ENCODE results near the gene HBEGF.
A peak's percentile ranks its signal among the peaks of the same experiment; 100 is the strongest.
"Not testable (repeated sequence)": the region's sequence is repeated elsewhere in the genome, so short reads cannot be mapped to it uniquely, and the experiment has no call there.

HBEGF gene

DNA sequence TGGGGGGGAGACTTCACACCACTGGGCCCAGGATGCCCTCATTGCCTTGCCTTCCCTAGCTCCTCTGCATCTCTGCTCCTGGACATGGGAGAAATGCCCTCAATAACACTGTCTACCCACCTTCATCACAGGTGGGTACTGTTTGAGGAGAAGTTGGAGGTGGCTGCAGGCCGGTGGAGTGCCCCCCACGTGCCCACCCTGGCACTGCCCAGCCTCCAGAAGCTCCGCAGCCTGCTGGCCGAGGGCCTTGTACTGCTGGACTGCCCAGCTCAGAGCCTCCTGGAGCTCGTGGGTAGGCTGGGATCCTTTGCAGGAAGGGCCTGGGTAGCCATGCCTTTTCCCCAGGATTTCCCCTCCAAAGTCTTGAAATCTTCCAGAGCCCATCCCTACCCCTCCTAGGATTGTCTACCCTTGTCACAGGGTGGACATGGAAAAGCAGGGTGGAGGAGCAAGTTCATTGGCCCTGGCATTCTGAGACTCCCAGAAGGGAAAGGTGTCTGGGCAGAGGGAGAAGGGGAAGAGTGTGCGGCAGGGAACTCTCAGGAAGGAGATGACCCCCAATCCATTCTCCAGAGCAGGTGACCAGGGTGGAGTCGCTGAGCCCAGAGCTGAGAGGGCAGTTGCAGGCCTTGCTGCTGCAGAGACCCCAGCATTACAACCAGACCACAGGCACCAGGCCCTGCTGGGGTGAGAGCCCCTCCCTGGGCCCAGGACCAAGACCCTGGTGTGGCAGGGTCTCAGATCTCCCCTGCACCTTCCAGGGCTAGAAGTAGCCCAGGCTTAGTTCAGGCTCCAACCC lies 14.5 kb upstream of the HBEGF start:
- DNase-seq, result no peak

DNA sequence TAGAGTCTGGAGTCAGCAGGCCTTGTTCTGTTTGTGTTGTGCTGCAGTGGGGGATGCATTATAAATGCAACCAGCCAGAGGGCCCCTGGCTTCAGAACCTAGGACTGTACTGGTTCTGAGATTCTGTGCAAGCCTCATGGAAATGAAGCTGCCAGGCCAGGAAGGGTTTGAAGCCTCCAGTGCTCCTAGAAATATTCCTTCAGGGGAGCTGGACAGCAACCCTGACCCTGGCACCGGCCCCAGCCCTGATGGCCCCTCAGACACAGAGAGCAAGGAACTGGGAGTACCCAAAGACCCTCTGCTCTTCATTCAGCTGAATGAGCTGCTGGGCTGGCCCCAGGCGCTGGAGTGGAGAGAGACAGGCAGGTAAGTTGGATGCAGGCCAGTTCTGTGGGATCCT lies 13.7 kb upstream of the HBEGF start, which contains the start of gene SLC4A9:
TSS of gene SLC4A9 (plus strand) at position 94 of the 400 bp plus-strand sequence. CDS start at position 137, 43 bp downstream.
- DNase-seq, result no peak

DNA sequence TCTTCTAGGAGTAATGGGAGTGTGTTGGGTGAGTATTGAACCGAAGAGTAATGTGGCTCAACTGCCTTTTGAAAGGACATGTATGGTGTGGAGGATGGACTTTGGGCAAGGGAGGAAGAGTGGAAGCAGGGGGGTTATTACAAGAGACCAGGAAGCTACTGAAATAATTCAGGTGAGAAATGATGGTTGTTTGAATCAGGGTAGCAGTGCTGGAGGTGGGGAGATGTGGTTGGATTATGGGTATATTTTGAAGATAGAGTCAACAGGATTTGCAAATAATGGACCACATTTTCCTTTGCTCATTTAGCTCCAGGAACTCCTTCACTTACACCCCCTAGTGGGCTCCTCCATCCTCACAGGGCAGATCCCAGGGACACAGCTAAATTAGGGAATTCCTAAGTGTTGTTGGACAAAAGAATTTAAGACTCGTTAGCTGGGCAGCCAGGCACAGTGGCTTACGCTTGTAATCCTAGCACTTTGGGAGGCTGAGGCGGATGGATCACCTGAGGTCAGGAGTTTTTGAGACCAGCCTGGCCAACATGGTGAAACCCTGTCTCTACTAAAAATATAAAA lies 12.4 kb upstream of the HBEGF start:
- DNase-seq, result no peak

DNA sequence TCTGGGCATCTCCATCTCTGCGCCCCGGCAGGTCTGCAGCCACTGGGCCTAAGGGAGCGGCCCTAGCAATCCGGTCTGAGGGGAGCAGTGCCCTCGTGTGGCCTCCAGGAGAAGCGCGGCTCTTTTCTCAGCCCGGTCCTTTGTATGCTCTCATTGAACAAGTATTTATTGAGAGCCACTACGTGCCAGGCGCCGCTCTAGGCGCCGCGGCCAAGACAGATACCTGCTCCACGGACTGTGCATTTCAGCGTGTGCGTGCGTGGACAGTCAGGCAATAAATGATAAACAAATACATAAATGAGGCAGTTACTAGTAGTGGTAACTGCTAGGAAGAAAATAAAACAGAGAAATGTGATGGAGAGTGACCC lies 11.3 kb upstream of the HBEGF start:
- DNase-seq, result peak; percentile 49

DNA sequence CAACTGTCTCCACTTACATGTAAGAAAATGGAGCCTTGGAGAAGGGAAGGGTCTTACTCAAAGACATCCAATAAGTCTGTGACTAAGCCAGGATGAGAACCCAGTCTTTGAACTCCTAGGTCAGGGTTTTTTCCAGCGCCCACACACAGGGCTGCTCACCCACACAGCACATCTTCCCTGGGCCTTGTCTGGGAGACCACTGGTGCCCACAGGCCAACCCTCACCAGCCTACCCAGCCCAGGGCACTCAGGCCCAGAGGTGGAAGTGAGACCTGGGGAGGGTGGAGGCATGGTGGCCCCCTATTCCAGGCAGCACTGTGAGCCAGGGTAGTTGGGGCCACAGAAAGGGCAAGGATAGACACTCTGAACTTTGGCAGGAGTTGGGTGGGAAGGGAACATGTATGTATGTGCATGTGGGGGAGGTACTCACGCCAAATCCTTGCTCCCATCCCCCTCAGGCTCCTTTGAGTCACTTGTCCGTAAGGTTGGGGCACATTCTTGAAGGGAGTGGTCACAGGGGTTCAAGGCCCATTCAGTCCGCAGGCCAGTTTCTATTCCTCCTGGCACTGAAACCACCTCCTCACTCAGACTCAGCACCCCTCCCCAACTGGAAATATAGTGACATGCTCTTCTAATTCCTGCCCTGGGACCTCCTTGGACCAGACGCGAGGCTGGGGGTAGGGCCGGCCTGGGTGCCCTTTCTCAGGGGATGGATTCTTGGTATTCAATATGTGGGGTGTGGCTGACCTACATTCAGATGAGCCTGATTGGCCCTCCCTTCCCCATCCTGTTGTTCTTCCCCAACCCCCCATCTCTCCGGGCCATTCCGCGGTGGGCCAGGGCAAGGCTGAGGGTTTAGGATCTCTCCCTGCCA lies 10.7 kb upstream of the HBEGF start:
- DNase-seq, result no peak

DNA sequence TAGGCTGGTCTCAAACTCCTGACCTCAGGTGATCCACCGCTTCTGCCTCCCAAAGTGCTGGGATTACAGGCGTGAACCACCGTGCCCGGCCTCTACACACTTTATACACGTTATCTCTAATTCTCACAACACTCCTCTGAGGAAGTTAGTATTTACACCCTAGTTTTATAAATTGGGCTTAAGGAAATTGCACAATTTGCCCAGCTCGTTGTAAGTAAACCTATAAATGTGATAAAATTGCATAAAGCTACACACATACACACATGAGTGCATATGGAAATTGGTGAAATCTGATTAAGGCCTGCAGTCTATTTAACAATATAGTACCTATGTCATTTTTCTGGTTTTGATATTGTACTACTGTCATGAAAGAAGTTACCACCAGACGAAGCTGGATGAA lies 9.1 kb upstream of the HBEGF start:
- DNase-seq, result no peak

DNA sequence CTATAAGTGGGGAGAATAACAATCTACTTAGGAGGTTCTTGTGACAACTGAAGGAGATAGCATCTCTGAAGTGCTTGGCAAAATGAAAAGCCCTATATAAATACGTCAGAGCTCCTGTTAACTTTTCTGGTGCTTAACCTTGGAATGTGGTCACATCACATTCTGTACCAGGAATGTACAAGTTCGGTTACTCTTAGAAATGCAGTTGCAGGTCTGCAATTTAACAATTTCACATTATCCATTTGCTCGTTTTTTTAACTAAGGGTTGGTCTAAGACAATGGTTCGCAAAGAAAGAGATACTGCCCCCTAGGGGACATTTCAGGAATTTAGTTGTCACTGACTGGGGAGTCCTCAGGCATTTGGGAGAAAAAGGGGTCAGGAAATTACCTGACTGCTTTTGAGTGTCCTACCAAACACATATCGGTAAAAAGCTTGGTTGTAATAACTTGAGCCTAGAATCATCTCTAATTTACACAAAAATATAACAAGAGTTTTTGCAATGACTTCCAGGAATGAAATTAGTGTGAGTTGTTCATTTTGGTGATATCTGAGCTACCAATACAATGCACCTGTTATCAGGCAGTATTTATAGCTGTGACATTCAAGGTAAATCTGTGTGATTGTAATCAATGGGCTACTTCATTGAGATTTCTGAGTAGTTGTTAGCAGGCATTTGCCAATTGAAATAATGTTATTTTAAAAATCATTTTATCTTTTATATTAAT lies 5.4 kb upstream of the HBEGF start:
- DNase-seq, result peak; percentile 17

DNA sequence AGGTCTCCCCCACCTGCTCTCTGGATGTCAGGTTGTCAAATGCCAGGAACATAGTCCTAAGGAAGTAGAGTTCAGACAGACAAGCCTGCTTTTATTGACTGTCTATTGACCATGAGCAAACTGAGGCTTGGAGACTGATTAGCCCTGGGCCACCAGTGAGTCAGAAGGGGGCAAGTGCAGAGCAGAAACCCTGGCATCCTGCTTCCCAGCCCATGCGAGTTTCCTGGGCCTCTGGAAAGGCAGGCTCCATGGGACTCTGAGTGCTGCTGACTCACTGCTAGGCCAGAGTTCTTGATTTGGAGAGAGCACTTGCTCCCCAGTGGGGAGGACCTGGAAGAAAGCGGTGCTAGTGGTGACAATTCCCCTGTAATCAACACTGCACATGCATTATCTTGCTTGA lies 2.8 kb upstream of the HBEGF start:
- no peak for DNase-seq

DNA sequence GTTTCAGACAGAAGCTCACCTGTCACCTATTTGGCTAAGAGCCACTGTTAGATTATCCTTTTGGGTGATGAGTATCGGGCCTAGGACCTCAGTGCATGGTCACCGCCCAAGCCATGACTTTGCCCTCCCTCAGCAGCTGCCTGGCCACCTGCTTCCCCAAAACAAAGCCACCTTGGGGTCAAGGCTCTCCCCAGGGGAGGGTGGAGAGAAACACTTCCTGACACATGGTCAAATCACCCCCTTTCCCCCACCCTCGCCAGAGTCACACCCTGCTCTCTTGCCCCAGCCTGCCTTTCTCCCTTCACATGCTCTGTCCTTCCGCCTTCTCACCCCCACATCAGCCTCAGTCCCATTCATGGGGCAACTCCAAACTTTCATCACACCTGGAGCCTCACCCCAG lies 1.7 kb upstream of the HBEGF start:
- no peak for DNase-seq

DNA sequence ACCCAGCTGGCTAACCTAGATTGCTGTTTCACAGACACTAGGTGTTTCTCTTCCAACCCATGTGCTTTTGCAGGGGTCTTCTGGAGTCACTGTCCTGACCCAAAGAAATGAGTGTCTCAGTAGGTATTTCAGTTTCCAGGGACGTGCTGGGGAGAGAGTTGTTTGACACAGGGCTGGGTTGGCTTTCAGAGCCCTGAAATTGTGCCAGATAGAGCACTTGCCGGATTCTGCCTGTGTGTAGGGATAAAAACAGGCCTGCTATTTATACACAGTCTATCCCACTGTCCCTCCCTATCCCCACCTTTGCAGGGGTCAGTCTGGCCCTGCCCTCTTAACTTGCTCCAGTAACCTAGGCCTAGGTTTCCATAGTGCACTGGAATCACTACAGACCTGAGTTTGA lies 957 bp upstream of the HBEGF start:
- DNase-seq, result no peak

DNA sequence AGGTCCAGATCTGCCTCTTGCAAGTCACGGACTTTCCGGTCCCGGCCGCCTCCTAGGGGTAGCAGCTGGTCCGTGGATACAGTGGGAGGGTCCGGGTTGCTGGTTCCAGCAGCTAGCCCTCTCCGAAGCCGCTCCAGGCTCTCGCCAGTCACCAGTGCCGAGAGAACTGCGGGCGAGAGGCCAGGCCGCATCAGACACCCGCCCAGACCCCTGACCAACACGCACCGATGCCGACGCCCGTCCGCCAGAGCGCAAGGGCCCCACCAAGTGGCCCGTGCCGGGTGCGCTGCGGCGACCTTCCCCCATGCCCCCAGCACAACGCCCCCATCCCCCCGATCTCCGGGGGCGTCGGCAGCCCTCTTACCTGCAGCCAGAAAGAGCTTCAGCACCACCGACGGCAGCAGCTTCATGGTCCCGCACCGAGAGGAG lies 470 bp downstream of the HBEGF start:
- no peak for DNase-seq

DNA sequence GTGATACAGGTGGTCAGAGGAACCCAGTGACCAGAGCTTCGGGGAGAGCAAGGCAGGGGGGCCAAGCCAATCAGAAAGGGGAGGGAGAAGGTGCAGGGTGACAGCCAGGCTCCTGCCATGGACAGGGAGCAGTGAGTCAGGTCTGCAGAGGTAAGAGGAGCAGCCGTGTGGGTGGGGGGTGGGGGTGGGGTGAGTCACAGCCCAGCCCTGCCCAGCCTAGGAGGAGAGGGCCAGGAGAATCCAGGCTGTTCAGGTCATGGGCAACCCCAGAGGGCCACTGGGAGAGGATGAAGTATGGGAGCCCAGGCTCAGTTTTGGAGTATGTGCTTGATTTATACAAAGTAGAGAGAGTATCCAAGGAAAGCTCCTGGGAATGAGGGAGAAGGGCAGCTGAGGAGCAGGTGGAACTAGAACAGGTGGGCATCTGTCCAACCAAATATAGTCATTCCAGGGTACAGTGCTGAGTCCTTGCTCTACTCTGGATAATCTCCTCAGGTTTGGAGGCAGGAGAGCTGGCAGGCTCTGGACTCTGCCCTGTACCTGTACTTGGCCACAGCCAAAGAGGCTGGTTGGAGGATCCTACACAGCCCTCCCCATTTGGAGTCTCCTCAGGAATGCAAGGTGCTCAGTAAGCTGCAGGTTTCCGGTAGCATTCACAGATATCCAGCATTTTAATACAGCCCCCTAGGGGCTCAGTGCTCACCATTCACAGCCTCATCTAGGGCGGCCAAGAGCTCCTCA lies 1.6 kb downstream of the HBEGF start:
- no peak for DNase-seq

DNA sequence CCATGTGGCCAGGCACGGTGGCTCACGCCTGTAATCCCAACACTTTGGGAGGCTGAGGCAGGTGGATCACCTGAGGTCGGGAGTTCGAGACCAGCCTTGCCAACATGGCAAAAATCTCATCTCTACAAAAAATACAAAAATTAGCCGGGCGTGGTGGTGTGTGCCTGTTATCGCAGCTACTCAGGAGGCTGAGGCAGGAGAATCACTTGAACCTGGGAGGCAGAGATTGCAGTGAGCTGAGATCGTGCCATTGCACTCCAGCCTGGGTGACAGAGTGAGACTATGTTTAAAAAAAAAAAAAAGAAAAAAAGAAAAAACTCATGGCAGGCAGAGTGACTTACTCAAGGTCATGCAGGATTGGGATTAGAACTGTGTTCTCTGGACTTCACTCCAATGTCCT lies 2.6 kb downstream of the HBEGF start:
- DNase-seq, result not testable (repeated sequence)

DNA sequence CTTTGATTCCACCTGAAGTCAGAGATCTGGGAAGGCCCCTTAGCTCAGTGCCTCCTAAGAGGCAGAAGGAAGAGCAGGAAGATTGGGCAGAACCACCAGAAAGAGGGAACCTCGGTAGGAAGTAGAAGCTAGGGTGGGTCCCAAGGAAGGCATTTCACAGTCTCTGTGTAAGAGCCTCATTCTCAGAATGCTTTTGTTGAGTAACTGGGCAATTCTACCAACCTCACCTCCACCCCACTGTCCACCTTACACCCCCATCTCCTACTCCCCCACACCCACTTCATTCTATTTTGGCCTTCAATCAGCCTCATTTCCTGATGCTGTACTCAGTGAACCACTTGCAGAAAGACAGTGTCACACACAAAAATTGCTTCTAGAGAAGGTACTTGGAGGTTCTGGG lies 3.5 kb downstream of the HBEGF start:
- DNase-seq, result no peak

DNA sequence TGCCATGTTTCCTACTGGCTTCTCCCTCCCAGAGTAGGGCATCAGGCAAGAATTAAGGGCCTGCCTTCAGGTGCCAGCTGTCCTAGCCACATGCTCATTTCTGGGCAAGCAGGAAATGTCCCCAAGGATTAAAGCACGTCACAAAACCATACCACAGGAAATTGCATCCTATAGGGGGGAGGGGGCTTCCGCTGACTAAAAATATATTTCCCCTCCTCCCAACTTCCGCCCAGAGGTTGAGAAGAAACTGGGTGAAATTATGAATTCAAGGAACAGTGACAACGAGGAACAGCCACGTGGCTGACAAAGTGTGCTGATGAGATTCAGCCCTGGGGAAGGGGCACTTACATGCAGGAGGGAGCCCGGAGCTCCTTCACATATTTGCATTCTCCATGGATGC lies 4.1 kb downstream of the HBEGF start:
- DNase-seq, result no peak

DNA sequence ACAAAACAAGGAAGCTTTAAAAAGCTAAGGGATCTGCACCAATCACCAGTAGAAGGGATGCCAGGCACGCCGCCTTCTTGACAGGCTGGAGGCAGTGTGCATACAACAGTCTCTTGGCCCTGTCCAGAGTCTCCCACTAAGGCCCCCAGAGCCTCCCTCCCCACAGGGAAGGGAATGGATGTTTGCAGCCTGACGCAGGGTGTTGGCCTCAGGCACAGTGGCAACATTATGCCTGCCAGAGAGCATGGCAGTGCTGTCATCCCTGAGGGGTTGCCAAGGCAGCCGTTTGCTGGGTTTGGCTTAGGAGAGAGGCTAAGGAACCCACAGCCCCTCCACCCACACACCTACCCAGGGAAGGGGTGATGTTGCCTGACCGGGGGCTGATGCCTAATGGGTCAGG lies 4.8 kb downstream of the HBEGF start:
- DNase-seq, result no peak

DNA sequence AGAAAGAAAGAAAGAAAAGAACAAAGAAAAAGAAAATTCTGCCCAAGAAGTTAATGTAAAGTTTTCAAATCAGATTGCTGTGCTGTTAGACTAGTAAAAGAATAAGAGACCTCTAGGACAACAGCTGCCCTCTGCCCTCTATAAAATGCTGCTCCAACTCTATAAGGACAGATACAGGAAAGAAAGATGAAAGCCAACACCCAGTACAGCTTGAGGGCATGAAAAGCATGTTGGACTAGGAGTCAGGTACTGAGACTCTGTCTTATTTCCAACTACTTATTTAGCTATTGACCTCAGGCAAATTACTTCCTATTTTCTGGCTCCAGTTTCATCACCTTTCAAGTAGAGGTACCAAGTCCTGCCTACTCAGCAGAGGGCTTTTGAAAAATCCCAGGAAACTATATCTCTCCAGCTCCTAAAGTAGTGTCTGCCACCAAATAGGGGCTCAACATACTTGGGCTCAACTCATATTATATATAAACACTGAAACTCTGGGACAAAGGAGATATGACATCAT lies 5.7 kb downstream of the HBEGF start:
- no peak for DNase-seq

DNA sequence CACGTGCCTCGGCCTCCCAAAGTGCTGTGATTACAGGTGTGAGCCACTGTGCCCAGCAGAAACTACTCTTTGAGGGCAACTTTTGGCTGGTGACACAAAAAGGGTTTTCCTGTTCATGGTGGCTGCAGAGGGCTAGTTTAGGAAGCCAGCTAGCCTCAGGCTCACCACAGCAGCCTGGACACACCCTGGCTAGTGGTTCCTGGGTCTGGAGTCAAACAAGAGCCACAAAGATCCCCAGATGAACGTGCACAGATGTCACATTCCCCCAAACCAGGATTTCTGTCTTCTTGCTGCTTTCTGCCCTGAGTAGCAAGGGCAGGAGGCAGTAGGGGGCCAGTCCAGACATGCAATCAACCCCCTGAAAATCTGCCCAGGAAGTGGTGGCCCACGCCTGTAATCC lies 6.8 kb downstream of the HBEGF start:
- no peak for DNase-seq

DNA sequence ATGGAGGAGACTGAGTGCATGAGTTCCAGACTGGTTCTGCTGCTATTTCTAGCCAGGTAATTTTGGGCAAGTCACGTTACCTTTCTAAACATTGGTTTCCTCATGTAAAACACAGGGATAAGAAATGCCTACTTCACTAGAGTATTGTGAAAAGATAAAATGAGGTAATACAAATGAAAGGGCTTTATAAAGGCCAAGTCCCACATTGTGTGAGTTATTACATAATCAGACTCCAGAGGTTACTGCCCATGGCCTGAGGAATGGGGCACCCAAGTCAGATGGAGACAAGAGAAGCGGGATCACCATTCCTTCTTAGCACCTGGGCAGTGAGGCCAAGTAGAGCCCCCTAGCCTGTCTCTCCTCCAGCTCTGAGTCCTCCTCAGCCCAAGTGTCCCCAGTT lies 7.5 kb downstream of the HBEGF start:
- DNase-seq, result no peak

DNA sequence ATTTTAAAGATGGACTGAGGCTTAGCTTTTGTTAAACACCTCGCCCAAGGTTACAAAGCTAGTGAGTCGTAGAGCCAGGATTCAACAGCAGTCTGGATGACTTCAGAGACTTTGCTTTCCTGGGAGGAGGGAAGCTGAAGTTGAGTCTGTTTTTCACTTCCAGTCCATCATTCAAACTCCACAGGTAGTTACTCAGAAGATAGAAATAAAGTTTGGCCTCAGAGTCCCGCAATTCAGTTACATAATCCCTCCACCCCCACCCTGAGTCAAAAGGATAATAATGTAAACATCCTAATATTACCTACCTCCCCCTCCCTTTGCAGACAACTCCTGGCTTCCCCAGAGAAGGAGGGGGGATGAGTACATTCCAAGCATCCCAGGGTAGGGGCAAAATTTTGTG lies 8.1 kb downstream of the HBEGF start:
- no peak for DNase-seq

DNA sequence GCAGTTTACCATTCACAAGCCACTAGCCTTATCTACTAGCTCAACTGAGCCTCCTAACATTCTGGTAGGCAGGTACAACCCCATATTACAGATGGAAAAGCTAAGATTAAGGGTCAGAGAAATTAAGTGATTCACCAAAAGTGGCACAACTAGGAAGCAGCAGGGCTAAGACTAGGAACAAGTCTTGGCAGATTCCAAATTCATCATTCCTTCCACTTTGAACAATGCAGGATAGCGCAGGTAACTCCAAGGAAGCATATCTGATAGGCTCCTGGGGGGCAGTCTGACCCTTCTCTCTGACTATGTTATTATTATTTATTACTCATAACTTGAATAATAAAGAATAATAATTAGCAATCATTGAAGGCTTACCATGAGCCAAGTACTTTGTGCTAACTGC lies 8.5 kb downstream of the HBEGF start:
- no peak for DNase-seq

DNA sequence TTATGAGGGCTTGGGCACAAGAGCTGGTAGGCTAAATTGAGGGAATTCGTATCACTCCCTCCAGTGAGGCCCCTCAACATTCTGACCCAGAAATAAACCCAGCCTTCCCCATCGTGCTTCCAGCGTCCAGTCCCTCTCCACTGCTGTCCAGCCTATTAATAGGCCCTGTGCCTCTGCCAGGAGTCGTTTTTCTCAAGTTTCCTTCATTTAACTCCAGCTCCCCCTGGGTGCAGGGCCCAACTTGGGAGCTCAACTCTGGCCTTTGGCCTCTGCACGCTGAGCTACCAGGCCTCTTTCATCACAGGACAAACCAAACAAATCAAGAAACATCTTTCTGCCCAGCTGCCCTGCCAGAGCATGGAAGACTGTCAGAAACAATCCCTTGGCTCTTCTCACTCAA lies 10.0 kb downstream of the HBEGF start:
- no peak for DNase-seq

Measured in effector CD8-positive, alpha-beta T cell (primary cell).